GM21526 (cell line): ENCODE results near the gene AATK.
"Not testable (repeated sequence)": the region's sequence is repeated elsewhere in the genome, so short reads cannot be mapped to it uniquely, and the experiment has no call there.

Source experiments
- ATAC-seq: cut with Tn5 transposase; IDR thresholded peaks from one replicate; pipeline ENCODE4 v1.9.1; 2021; ENCODE audit warnings: moderate library complexity; ENCODE audit not compliant: unreplicated experiment, low FRiP score

The AATK gene

GRCh38 chr17:81163051-81163695 is 2.8 kb downstream of the AATK start:
- ATAC-seq, result no peak

GRCh38 chr17:81162491-81162890 is 3.5 kb downstream of the AATK start:
- ATAC-seq, result no peak

- no peak for ATAC-seq
Observed at GRCh38 chr17:81161972-81162371, 4.0 kb downstream of the AATK start.

DNA sequence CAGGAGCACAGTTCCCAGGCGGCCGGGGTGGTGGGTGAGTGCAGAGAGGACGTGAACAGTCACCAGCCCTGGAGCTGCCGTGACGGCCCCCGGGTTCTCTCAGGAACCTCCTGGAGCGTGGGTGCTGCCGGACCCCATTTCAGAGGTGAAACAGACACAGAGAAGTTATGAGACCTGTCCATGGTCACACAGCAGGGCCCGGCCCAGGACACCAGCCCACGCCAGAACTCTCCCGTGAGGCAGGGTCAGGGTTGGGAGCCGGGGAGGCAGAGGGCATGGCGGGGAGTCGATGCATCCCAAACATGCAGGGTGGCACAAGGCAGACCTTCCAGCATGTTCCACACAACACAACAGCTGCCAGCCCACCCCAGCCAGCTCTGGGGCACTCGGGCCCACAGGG is 4.5 kb downstream of the AATK start:
- ATAC-seq, result no peak

DNA sequence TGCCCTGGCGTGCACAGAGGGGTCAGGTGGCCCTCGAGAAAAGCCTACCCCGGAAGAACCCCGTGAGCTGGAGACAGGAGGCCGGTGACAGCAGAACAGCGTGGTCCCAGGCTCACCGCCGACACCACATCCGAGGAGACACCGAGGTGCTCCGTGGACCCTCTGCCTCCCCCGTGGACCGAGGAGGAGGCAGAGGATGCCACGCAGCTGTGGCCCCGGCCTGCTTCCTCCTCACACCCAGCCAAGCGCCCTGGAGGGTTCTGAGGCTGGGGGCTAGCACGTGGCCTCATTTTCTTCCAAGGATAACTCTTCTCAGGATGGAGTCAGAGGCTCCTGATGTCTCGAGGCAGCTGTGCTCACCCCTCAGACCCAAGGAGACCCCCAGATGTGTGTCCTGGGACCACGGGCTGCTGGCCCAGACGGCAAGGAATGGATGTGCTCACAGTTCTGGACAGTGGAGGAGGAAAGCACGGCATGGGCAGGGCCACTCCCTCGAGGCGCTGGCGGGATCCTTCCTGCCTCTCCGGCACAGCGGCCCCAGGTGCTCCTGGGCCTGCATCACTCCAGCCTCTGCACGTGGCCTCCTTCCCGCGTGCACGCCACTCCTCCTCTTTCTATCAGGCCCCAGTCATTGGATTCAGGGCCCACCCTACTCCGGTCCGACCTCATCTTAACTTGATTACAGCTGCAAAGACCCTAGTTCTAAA is 5.1 kb downstream of the AATK start:
- no peak for ATAC-seq

- ATAC-seq, result no peak
Observed at GRCh38 chr17:81160306-81160705, 5.7 kb downstream of the AATK start.

DNA sequence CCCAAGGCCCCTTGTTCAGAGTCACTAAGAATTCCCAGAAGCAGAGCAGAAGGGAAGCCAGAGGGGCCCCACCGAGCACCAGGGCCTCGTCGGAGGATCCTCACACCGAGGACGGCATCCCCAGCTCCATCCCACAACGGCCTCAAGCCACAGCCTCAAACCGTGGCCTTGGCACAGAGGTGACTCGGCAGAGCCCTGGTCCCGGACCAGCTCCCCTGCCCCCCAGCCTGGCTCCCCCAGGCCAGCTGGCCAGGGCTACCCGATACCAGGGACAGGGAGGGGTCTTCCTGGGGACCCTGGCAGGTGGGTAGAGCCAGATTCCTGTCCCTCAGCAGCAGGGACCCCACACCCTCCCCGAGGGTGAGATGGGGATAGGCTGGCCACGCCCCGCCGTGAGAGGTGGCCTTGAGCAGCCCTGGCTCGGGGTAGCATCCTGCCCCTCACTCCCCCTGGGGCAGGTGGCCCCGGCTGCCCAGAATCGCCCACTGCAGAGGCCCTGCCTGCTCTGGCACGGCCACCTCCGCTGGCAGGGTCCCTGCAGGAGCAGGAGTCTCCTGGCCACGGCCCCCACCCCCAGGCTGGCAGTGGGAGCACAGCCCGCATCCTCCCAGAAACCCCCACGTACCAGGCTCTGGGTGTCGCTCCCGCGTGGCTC is 6.3 kb downstream of the AATK start:
- no peak for ATAC-seq

DNA sequence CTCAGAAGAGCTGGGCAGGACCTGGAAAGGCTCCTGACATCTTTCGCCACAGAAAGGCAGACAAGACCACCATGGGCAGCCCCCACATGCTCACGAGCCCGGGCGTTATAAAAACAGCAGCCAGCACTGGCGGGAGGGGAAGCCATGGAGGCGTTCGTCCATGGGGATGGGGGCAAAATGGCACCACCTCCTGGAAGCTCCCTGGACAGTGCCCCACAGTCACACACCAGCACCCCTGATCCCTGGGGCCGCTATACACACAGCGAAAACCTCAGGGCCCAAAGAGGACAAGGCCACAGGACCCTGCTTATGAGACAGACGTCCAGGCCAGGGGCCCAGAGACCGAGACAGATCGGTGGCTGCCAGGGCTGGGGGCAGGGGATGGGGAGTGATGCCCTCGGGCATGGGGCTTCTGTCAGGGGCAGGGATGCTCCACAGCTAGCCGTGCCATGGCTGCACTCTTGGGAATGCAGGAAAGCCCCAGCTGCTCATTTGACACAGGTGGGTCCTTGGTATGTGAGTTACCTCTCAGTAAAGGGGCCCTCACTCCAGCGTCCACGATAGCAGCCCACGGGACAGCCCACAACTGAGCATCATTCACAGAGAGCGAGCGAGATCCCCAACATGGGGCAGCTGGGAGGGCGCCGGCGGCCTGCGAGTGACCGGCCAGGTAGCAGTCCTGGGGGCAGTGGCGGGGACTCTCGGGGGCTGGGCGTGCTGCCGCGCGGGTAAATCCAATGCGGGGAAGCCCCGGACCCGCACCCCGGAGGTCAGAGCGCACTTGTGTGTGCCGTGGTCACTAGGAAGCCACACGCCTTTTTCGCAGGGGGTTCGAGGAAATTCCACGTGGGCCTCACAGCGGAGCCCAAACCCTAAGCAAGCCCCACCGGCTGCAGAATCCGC is 7.1 kb downstream of the AATK start:
- no peak for ATAC-seq

DNA sequence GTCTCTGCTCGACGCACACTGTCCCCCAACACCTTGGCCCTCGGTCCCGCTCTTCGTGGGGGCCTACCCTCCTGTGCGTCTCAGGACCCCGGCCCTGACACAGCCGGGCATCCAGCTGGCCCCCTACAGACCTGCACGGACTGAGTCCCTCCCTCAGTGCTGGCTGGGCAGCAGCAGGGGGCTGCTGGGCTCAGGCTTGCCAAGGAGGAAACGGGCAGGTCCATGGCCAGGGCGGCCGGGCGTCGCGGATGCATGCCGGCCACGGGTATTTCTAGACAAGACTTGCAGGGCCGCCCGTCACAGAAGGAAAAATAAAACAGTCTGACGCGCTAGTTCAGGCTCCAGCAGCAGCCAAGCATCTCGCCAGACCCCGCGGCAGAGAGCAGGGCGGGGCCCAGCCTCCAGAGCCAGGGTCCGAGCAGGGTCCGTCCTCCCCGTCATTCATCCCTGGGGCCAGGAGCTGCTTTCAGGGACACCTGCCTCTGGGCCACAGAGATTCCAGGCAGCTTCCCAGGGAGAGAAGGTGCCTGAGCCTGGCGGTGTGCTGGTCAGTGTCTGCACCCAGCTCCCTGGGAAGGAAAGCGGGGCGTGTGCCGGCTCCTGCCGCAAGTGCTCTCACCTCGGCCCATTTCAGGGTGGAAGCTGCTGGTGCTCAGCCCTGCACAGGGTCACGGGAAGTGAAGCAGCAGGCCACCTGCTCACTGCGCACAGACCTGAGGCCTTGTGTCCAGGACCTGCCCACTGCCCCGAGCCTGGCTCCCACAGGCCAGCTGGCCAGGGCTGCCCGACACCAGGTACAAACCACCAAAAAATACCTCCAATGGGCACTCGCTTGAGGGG is 8.0 kb downstream of the AATK start:
- no peak for ATAC-seq

GRCh38 chr17:81156866-81157805 is 8.9 kb downstream of the AATK start:
- ATAC-seq, result no peak

- ATAC-seq, result no peak
Observed at GRCh38 chr17:81154961-81155360, 11.1 kb downstream of the AATK start.

DNA sequence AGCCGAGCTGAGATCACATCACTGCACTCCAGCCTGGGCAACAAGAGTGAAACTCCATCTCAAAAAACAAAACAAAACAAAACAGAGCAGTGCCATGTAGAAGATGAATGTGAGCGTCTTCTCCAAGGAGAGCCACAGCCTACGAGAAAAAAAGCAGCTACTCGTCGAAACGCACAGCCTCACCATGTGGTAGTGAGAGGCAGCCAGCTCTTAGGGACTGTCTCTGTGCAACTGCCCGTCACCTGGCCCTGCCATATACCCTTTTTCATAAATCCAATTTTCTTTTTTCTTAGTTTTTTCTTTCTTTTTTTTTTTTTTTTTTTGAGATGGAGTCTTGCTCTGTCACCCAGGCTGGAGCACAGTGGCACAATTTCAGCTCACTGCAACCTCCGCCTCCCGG is 12.0 kb downstream of the AATK start:
- not testable (repeated sequence) for ATAC-seq

DNA sequence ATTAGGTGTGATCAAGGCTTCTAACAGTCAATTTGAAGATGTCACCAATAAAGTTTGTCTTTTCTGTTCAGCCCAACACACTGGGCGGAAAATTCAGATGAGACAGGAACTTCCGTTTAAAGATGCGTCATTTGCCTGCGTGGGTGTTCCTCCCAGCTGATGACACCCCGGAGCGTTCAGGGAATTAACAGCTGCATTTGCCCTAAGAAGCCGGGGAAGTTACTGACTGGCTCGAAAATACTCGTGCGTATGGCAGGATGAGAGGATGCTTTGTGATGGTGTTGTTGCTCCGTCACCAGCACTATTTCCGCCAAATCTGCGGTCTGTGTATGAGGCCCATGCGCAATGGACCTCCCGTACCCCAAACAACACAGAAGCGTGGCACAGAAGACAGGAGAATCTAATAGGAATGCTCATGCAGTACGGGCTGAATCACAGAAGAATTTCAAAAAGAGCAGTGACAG is 12.6 kb downstream of the AATK start:
- ATAC-seq, result no peak

- no peak for ATAC-seq
Observed at GRCh38 chr17:81152288-81152828, 13.7 kb downstream of the AATK start.

- no peak for ATAC-seq
Observed at GRCh38 chr17:81151278-81151677, 14.7 kb downstream of the AATK start.

DNA sequence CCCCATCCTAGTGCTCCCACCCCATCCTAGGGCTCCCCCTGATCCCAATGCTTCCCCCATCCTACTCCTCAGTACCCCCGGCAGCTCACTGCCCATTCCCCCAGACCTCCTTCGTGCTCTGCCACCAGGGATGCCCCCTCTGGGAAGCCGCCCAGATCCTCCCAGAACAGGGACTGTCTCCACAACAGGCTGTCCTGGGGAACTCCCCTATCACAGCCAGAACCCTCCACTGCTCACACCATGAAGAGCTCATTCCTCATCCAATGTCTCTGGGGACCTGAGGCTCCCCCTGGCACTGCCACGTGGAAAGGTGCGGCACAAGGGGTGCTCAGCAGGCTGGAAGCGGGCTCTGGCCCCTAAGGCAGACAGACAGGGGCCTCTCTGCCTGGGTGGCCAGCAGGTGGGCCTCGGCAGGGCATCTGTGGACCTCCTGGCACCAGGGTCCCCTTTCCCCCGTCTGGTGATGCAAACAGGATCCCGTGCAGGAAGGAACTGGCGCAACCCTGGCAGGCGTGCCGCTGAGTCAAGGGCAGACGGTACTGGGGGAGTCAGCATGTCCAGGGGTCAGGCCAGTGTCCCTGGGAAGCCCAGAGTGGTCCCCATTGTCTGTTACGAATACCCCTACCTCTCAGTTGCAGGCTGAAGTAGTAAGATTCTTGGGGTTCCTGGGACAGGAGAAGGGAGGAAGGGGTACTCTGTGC is 15.5 kb downstream of the AATK start:
- ATAC-seq, result no peak

DNA sequence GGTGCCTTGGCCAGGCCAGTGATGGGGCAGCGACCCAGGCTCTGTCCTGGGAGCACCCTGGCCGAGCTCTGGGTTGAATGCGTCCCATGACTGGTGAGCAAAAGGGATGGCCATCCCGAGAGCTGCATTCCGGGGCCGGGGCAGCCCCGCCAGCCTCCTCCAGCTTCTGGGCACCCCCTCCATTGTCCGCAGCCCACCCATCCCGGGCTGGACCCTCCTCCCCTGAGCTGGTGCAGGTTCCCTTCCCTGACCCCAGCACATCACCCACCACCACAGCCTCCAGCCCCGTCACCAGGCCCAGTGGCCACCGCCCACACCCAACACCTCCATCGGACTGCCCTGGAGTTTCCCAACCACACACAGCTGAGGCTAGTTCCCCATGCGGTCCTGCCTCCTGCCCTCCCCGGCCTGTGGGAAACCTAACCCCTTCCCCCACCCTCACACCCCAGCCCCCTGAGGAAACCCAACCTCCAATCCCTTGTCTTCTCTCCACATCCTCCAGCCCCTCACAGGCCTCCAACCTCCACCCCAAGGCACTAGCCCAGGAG is 17.0 kb downstream of the AATK start:
- ATAC-seq, result no peak

DNA sequence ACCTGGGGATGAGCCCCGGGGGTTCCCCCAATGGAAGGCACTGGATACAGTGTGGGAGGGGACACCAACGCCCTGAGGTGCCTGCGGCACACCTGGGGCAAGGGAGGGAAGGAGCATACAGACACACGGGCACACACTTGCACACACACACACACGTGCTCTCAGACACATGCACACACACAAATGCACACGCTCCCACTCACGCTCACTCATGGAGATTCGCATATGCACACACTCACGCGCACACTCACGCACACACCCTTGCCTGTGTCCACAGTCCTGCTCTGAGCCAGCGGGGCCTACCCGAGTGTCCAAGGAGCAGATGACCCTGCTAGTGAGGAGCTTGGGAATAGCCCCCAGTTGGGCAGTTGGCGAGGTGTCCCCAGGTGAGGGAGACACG is 17.4 kb downstream of the AATK start:
- ATAC-seq, result no peak
